Lung (tissue), 12 donors: ENCODE results near the gene SCPEP1. TPM values are rescaled to one million over a fixed set of nuclear protein-coding genes. Genes with fewer than 3 reads are reported as not detected.

Experiments
- ATAC-seq: fragments of 200-7000 bp; cut with Tn5 transposase; one replicate; pipeline ENCODE4 v1.9.1; 2020; ENCODE audit warnings: moderate number of reproducible peaks; ENCODE audit not compliant: insufficient read depth, low FRiP score
- DNase-seq, 3 donors: peaks; one replicate each; pipeline ENCODE4 v3.0.0-alpha.2; 2013 to 2017
- H3K27ac ChIP-seq, 2 donors: one replicate each; pipeline ENCODE4 v1.5.1; 2013; ENCODE audit warnings: mild to moderate bottlenecking in 2 of 2, moderate library complexity in 2 of 2, control low read depth in 1 of 2, inconsistent platforms in 1 of 2, low read depth in 1 of 2, low read length in 1 of 2
- H3K27me3 ChIP-seq, 3 donors: one replicate each; pipeline ENCODE4 v1.5.1; 2013; ENCODE audit warnings: low read length in 2 of 3; ENCODE audit not compliant: control insufficient read depth in 3 of 3, insufficient read depth in 3 of 3
- H3K36me3 ChIP-seq, 4 donors: one replicate each; pipeline ENCODE4 v1.5.1; 2013; ENCODE audit warnings: low read length in 4 of 4, mild to moderate bottlenecking in 1 of 4, moderate library complexity in 1 of 4; ENCODE audit not compliant: control insufficient read depth in 4 of 4, insufficient read depth in 4 of 4
- H3K4me1 ChIP-seq, 5 donors: one replicate each; pipeline ENCODE4 v1.5.1; 2013; ENCODE audit warnings: low read length in 5 of 5, mild to moderate bottlenecking in 2 of 5, moderate library complexity in 1 of 5; ENCODE audit not compliant: control insufficient read depth in 5 of 5, insufficient read depth in 5 of 5
- H3K4me3 ChIP-seq: one replicate; pipeline ENCODE4 v1.5.1; 2013; ENCODE audit warnings: mild to moderate bottlenecking, control low read depth, moderate library complexity
- H3K9ac ChIP-seq, 2 donors: one replicate each; pipeline ENCODE4 v1.5.1; 2013; ENCODE audit warnings: low read length in 2 of 2, control low read depth in 1 of 2; ENCODE audit not compliant: insufficient read depth in 1 of 2
- H3K9me3 ChIP-seq, 4 donors: one replicate each; pipeline ENCODE4 v1.5.1; 2013; ENCODE audit warnings: low read length in 3 of 4, mild to moderate bottlenecking in 1 of 4, moderate library complexity in 1 of 4; ENCODE audit not compliant: control insufficient read depth in 4 of 4, insufficient read depth in 3 of 4
- WGBS, 2 donors: extraction: QIAGEN DNeasy Blood & Tissue Kit; methylation state at CpG; one replicate each; pipeline ENCODE4 v1.1.7; 2013; 5-methylcytosine and 5-hydroxymethylcytosine counted together
- polyA plus RNA-seq, 2 donors: library from polyadenylated mRNA; stranded (reverse); fragments of 200-250 nt; gene quantifications; one replicate each; pipeline ENCODE4 v1.2.1, GENCODE V29; 2013
- total RNA-seq, 2 donors: library from RNA; depleted of rRNA in 1 of 2; stranded (reverse); fragments of >200 nt in 1 of 2; gene quantifications; one replicate each; pipeline ENCODE4 v1.2.1, GENCODE V29; 2014 to 2021
- TF ChIP-seq, protein P1 (sequence below): IDR thresholded peaks from 2 replicates; pipeline ENCODE4 v1.5.1; 2012; ENCODE audit warnings: mild to moderate bottlenecking; ENCODE audit errors: control extremely low read depth, extremely low read depth
- donor health status: control.
- donor health status: control.
- donor health status: Bipolar disorder and iron deficiency.
- donor health status: healthy.
- donor health status: DM: yes; HTN: yes; CAD: no.

Gene SCPEP1
- total and polyA plus RNA-seq, 4 donors = 49.5 to 122 (median 91.2) TPM

- WGBS, 2 donors = 76 to 79% methylated on average over 4 of the region's 4 CpGs
- no peaks in the 10 kb centered on the region for H3K9me3 ChIP-seq
- H3K36me3 ChIP-seq = no peaks in the 10 kb centered on the region
- ATAC-seq (no peak), DNase-seq (no peak)
- peaks cover 0 to 3% (median 0%) of the 10 kb centered on the region in 5 donors for H3K4me1 ChIP-seq
- no peaks in the 10 kb centered on the region for H3K27me3 ChIP-seq
- H3K27ac ChIP-seq = no peak overlapping the region
- no peak overlapping the region for H3K9ac ChIP-seq
- H3K4me3 ChIP-seq = no peak overlapping the region
- TF ChIP-seq, protein P1, sequence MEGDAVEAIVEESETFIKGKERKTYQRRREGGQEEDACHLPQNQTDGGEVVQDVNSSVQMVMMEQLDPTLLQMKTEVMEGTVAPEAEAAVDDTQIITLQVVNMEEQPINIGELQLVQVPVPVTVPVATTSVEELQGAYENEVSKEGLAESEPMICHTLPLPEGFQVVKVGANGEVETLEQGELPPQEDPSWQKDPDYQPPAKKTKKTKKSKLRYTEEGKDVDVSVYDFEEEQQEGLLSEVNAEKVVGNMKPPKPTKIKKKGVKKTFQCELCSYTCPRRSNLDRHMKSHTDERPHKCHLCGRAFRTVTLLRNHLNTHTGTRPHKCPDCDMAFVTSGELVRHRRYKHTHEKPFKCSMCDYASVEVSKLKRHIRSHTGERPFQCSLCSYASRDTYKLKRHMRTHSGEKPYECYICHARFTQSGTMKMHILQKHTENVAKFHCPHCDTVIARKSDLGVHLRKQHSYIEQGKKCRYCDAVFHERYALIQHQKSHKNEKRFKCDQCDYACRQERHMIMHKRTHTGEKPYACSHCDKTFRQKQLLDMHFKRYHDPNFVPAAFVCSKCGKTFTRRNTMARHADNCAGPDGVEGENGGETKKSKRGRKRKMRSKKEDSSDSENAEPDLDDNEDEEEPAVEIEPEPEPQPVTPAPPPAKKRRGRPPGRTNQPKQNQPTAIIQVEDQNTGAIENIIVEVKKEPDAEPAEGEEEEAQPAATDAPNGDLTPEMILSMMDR = no peak
Measured at GRCh38 chr17:57017625-57018024, 39.7 kb downstream of the SCPEP1 start.

DNA sequence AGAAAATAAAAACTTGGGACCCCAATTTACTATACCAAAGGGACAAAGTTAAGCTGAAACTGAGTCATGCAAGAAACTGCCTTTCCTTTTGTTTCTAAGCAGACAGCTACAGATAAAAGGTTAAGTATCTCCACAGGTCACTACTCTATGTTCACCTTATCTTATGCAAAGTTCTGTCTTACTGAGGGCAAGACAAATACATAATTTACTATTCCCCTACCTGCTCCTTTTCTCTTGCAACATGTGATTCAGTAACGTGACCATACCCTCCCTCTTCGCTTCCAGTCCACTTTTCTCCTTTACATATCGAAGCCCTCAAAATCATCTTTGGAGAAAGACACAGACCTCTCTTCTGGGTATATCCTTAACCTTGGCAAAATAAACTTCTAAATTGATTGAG is 42.3 kb downstream of the SCPEP1 start:
- no peak for ATAC-seq
- WGBS, 2 donors = 73 to 83% methylated on average over 3 of the region's 3 CpGs
- no peak overlapping the region for H3K9ac ChIP-seq
- H3K4me3 ChIP-seq = no peak overlapping the region
- H3K36me3 ChIP-seq = no peaks in the 10 kb centered on the region
- TF ChIP-seq, protein P1 = no peak
- peaks cover 0 to 3% (median 0%) of the 10 kb centered on the region in 5 donors for H3K4me1 ChIP-seq
- H3K27ac ChIP-seq = no peak overlapping the region
- H3K9me3 ChIP-seq = no peaks in the 10 kb centered on the region
- no peak for DNase-seq
- H3K27me3 ChIP-seq = no peaks in the 10 kb centered on the region

GRCh38 chr17:57021226-57021940 is 43.5 kb downstream of the SCPEP1 start:
- peak; percentile 81 for ATAC-seq
- H3K36me3 ChIP-seq = no peaks in the 10 kb centered on the region
- no peaks in the 10 kb centered on the region for H3K27me3 ChIP-seq
- H3K27ac ChIP-seq = no peak overlapping the region
- 67 to 73% methylated on average over 4 of the region's 4 CpGs for WGBS, 2 donors
- H3K4me1 ChIP-seq = peaks cover 0 to 3% (median 0%) of the 10 kb centered on the region in 5 donors
- DNase-seq = peak in 1 of 3 donors; percentile 42
- no peaks in the 10 kb centered on the region for H3K9me3 ChIP-seq
- TF ChIP-seq, protein P1 = no peak
- no peak overlapping the region for H3K9ac ChIP-seq
- no peak overlapping the region for H3K4me3 ChIP-seq
